H1 (cell line): ENCODE results near the gene RIN3. TPM values are rescaled to one million over a fixed set of nuclear protein-coding genes. Genes with fewer than 3 reads are reported as not detected.
"Not testable (repeated sequence)": the region's sequence is repeated elsewhere in the genome, so short reads cannot be mapped to it uniquely, and the experiment has no call there.

Source experiments
- CTCF ChIA-PET: fragments of 300-600 bp; sonication (Branson Sonifier 250); formaldehyde crosslinking; loops from one replicate; lab custom pipeline; 2021; ENCODE audit not compliant: partially characterized antibody; lab: Charles Lee
- POLR2A ChIA-PET: fragments of 300-600 bp; sonication (Branson Sonifier 250); formaldehyde crosslinking; loops from one replicate; lab custom pipeline; 2021; ENCODE audit warnings: inconsistent platforms; ENCODE audit not compliant: partially characterized antibody; lab: Charles Lee
- DNase-seq, 2 experiments: peaks; one replicate each; pipeline versions ENCODE4 v3.0.0 to v3.0.0-alpha.2; 2010 to 2022; ENCODE audit warnings: low spot score in 2 of 2, low read depth in 1 of 2, mixed read lengths in 1 of 2
- FAIRE-seq: peaks from 2 replicates; lab custom pipeline; 2011; peaks lifted over from hg19 to GRCh38; lab: Jason Lieb, UNC
- H2AFZ ChIP-seq: 2 replicates; pipeline ENCODE4 v1.8.1; 2012; ENCODE audit warnings: low read length, inconsistent platforms
- H2AK5ac ChIP-seq: 2 replicates; pipeline ENCODE4 v1.6.1; 2013; ENCODE audit warnings: low read depth, low read length
- H2BK120ac ChIP-seq: replicated peaks from 2 replicates; pipeline ENCODE3; 2013; ENCODE audit warnings: low read depth, low read length, inconsistent platforms
- H2BK12ac ChIP-seq: 2 replicates; pipeline ENCODE4 v1.6.1; 2013; ENCODE audit warnings: low read depth, low read length
- H2BK15ac ChIP-seq: 2 replicates; pipeline ENCODE4 v1.6.1; 2013; ENCODE audit warnings: low read length
- H2BK20ac ChIP-seq: 2 replicates; pipeline ENCODE4 v1.6.1; 2013; ENCODE audit warnings: low read length
- H2BK5ac ChIP-seq: 2 replicates; pipeline ENCODE4 v1.6.1; 2013; ENCODE audit warnings: low read depth, low read length
- H3K14ac ChIP-seq: 2 replicates; pipeline ENCODE4 v1.6.1; 2013; ENCODE audit warnings: inconsistent platforms; ENCODE audit not compliant: insufficient read length
- H3K18ac ChIP-seq: 2 replicates; pipeline ENCODE4 v1.6.1; 2013; ENCODE audit warnings: low read length; ENCODE audit errors: extremely low read depth
- H3K23ac ChIP-seq: 2 replicates; pipeline ENCODE4 v1.6.1; 2013; ENCODE audit warnings: inconsistent platforms; ENCODE audit not compliant: insufficient read length
- H3K23me2 ChIP-seq: 2 replicates; pipeline ENCODE4 v1.6.1; 2013; ENCODE audit warnings: low read depth, low read length
- H3K27ac ChIP-seq: 2 replicates; pipeline ENCODE4 v1.6.1; 2011; ENCODE audit warnings: low read depth, low read length, inconsistent platforms
- H3K27me3 ChIP-seq, 4 experiments: replicated peaks in 1 of 4; 1 replicate in 1 of 4; 2 replicates in 3 of 4; pipeline versions ENCODE4 v1.6.1 to v1.8.1; 2011 to 2013; ENCODE audit warnings: low read length in 3 of 4, mild to moderate bottlenecking in 3 of 4, inconsistent platforms in 2 of 4, mixed read lengths in 2 of 4, moderate library complexity in 1 of 4; ENCODE audit not compliant: control insufficient read depth in 3 of 4, insufficient read depth in 3 of 4; ENCODE audit errors: extremely low read depth in 1 of 4
- H3K36me3 ChIP-seq, 4 experiments: 2 replicates each; pipeline versions ENCODE4 v1.6.1 to v1.8.1; 2011 to 2013; ENCODE audit warnings: mild to moderate bottlenecking in 4 of 4, low read length in 3 of 4, moderate library complexity in 2 of 4, control low read depth in 1 of 4, inconsistent platforms in 1 of 4; ENCODE audit not compliant: insufficient read depth in 4 of 4, control insufficient read depth in 2 of 4
- H3K4ac ChIP-seq: replicated peaks from 2 replicates; pipeline ENCODE3; 2013; ENCODE audit warnings: low read length, low read depth, mixed read lengths, inconsistent platforms; ENCODE audit not compliant: insufficient read length
- H3K4me1 ChIP-seq, 4 experiments: replicated peaks in 1 of 4; 1 replicate in 1 of 4; 2 replicates in 3 of 4; pipeline versions ENCODE4 v1.6.1 to v1.8.1; 2011 to 2013; ENCODE audit warnings: low read length in 3 of 4, inconsistent platforms in 2 of 4, mixed read lengths in 1 of 4; ENCODE audit not compliant: insufficient read depth in 4 of 4, control insufficient read depth in 3 of 4
- H3K4me2 ChIP-seq, 2 experiments: 2 replicates each; pipeline versions ENCODE4 v1.6.1 to v1.8.1; 2011 to 2013; ENCODE audit warnings: low read depth in 2 of 2, low read length in 2 of 2, control low read depth in 1 of 2, inconsistent platforms in 1 of 2, mild to moderate bottlenecking in 1 of 2; ENCODE audit not compliant: insufficient read depth in 1 of 2
- H3K4me3 ChIP-seq, 4 experiments: fragments of 200-600, 300-600 bp in 1 of 4; sonication (generic), shearing (Covaris generic), sonication (Bioruptor Twin) in 1 of 4; 2 replicates each; pipeline versions ENCODE4 v1.5.1 to v1.8.1; 2011 to 2016; ENCODE audit warnings: low read length in 4 of 4, low read depth in 3 of 4, control low read depth in 2 of 4, inconsistent platforms in 2 of 4, mild to moderate bottlenecking in 2 of 4, mixed read lengths in 1 of 4, moderate library complexity in 1 of 4; ENCODE audit not compliant: insufficient read depth in 2 of 4; ENCODE audit errors: extremely low read depth in 1 of 4
- H3K56ac ChIP-seq: replicated peaks from 2 replicates; pipeline ENCODE3; 2013; ENCODE audit warnings: low read depth, mild to moderate bottlenecking, mixed read lengths, low read length, inconsistent platforms; ENCODE audit not compliant: insufficient read length
- H3K79me1 ChIP-seq: 2 replicates; pipeline ENCODE4 v1.6.1; 2013; ENCODE audit warnings: low read depth, low read length, control low read depth
- H3K79me2 ChIP-seq, 2 experiments: 2 replicates each; pipeline versions ENCODE4 v1.6.1 to v1.8.1; 2012 to 2013; ENCODE audit warnings: low read length in 2 of 2, mild to moderate bottlenecking in 2 of 2, inconsistent platforms in 1 of 2; ENCODE audit not compliant: insufficient read depth in 2 of 2, control insufficient read depth in 1 of 2
- H3K9ac ChIP-seq, 4 experiments: replicated peaks in 1 of 4; 1 replicate in 1 of 4; 2 replicates in 3 of 4; pipeline versions ENCODE4 v1.6.1 to v1.8.1; 2011 to 2013; ENCODE audit warnings: low read depth in 3 of 4, low read length in 3 of 4, control low read depth in 2 of 4, mild to moderate bottlenecking in 2 of 4, moderate library complexity in 2 of 4, inconsistent platforms in 1 of 4; ENCODE audit errors: extremely low read depth in 1 of 4
- H3K9me3 ChIP-seq, 2 experiments: 2 replicates each; pipeline versions ENCODE4 v1.6.1 to v1.8.1; 2012 to 2013; ENCODE audit warnings: mild to moderate bottlenecking in 2 of 2, moderate library complexity in 2 of 2, control low read depth in 1 of 2, inconsistent platforms in 1 of 2, low read depth in 1 of 2, low read length in 1 of 2, mixed read lengths in 1 of 2; ENCODE audit not compliant: insufficient read depth in 2 of 2
- H4K20me1 ChIP-seq, 2 experiments: replicated peaks in 1 of 2; 2 replicates each; pipeline versions ENCODE3 to v1.8.1; 2011 to 2013; ENCODE audit warnings: inconsistent platforms in 2 of 2, low read length in 2 of 2, mild to moderate bottlenecking in 1 of 2; ENCODE audit not compliant: insufficient read depth in 2 of 2, control insufficient read depth in 1 of 2
- H4K5ac ChIP-seq: 2 replicates; pipeline ENCODE4 v1.6.1; 2013; ENCODE audit warnings: low read length, low read depth, mixed read lengths, inconsistent platforms; ENCODE audit not compliant: insufficient read length
- H4K8ac ChIP-seq: 2 replicates; pipeline ENCODE4 v1.8.0; 2013; ENCODE audit warnings: mild to moderate bottlenecking, moderate library complexity, low read length, inconsistent platforms; ENCODE audit not compliant: insufficient read depth; ENCODE audit errors: extremely low read depth
- H4K91ac ChIP-seq: replicated peaks from 2 replicates; pipeline ENCODE3; 2013; ENCODE audit warnings: low read length, mixed read lengths, inconsistent platforms; ENCODE audit not compliant: insufficient read length
- BRCA1 ChIP-seq: IDR thresholded peaks from 2 replicates; pipeline ENCODE4 v1.6.1; 2012; ENCODE audit warnings: low read depth, low read length, improper control_type of control experiment
- CEBPB ChIP-seq: IDR thresholded peaks from 2 replicates; pipeline ENCODE4 v1.6.1; 2012; ENCODE audit warnings: low read depth, low read length
- CTBP2 ChIP-seq: IDR thresholded peaks from 2 replicates; pipeline ENCODE4 v1.7.0; 2011; ENCODE audit warnings: borderline replicate concordance, mild to moderate bottlenecking, moderate library complexity, mixed read lengths, low read length; ENCODE audit not compliant: insufficient read depth, insufficient read length
- GTF2F1 ChIP-seq: IDR thresholded peaks from 2 replicates; pipeline ENCODE4 v1.6.1; 2012; ENCODE audit warnings: low read depth, low read length, improper control_type of control experiment, borderline replicate concordance
- JUN ChIP-seq: IDR thresholded peaks from 2 replicates; pipeline ENCODE4 v1.6.1; 2011; ENCODE audit warnings: low read depth, mild to moderate bottlenecking, improper control_type of control experiment, low read length
- RAD21 ChIP-seq, 2 experiments: IDR thresholded peaks in 1 of 2; conservative IDR thresholded peaks in 1 of 2; 2 replicates each; pipeline ENCODE4 v1.6.1; 2011; ENCODE audit warnings: low read depth in 2 of 2, low read length in 2 of 2, improper control_type of control experiment in 1 of 2, inconsistent platforms in 1 of 2, mild to moderate bottlenecking in 1 of 2, moderate library complexity in 1 of 2
- SIX5 ChIP-seq: IDR thresholded peaks from 2 replicates; pipeline ENCODE4 v1.6.1; 2011; ENCODE audit warnings: mild to moderate bottlenecking, low read depth, low read length
- TBP ChIP-seq: IDR thresholded peaks from 2 replicates; pipeline ENCODE4 v1.6.1; 2011; ENCODE audit warnings: low read depth, low read length, improper control_type of control experiment
- WGBS, 2 experiments: shearing (Covaris generic) in 1 of 2; methylation state at CpG; one replicate each; pipeline versions ENCODE4 v1.1.6 to v1.1.7; 2013 to 2015; ENCODE audit warnings: low lambda C conversion rate in 2 of 2, mixed read lengths in 2 of 2, inconsistent platforms in 1 of 2, low coverage in 1 of 2, missing lambda C conversion rate in 1 of 2; ENCODE audit not compliant: insufficient replicate concordance in 2 of 2, insufficient coverage in 1 of 2, insufficient read length in 1 of 2; ENCODE audit errors: extremely low coverage in 1 of 2, missing lambda C conversion rate in 1 of 2; 5-methylcytosine and 5-hydroxymethylcytosine counted together
- polyA plus RNA-seq, 7 experiments: library from polyadenylated mRNA; depleted of rRNA in 3 of 7; stranded (reverse) in 5 of 7; unstranded in 2 of 7; fragments of >200 nt in 5 of 7; fragments of 200-250 nt in 2 of 7; gene quantifications; 1 replicate in 5 of 7; 2 replicates in 1 of 7; 4 replicates in 1 of 7; pipeline versions ENCODE4 v1.2.1 to v1.2.3, GENCODE V29; 2011 to 2013; ENCODE audit warnings: missing spikeins in 2 of 7, mixed read lengths in 2 of 7
- total RNA-seq: library from RNA; stranded (reverse); fragmentation: NEBNext Ultra II Directional; extraction: Animal tissue kit (Norgen Biotek cat#: 25700); gene quantifications from 2 replicates; pipeline ENCODE4 v1.2.1, GENCODE V29; 2021

Gene RIN3
- total and polyA plus RNA-seq, 2 of the 8 experiments (the other 6 are each of a cell fraction or from before 2014, with no cell fraction given): 0.59 to 1.5 TPM

- TF ChIP-seq GTF2F1 (no peak), SIX5 (no peak), CEBPB (no peak), BRCA1 (no peak), TBP (no peak), RAD21 (IDR thresholded peaks at IDR 0.05 in 1 of 2, conservative IDR thresholded peaks at IDR 0.05 in 1 of 2; ENCODE audit: low read depth in 2 of 2, low read length in 2 of 2) (no peak), JUN (no peak), CTBP2 (no peak)
Measured at GRCh38 chr14:92534932-92535643, 21.5 kb downstream of the RIN3 start (continued).

- H2BK12ac ChIP-seq, H2BK20ac ChIP-seq, H3K27ac ChIP-seq, H3K79me2 ChIP-seq, H2BK120ac ChIP-seq, CTCF ChIA-PET, POLR2A ChIA-PET, H2BK5ac ChIP-seq, H4K91ac ChIP-seq, H3K56ac ChIP-seq, H3K36me3 ChIP-seq, H2AFZ ChIP-seq, FAIRE-seq, H3K4me3 ChIP-seq, H4K5ac ChIP-seq, H3K4me1 ChIP-seq, H3K18ac ChIP-seq, H3K4me2 ChIP-seq, H4K20me1 ChIP-seq, H2BK15ac ChIP-seq, H3K27me3 ChIP-seq, H4K8ac ChIP-seq, H3K79me1 ChIP-seq, H2AK5ac ChIP-seq, H3K9ac ChIP-seq, H3K23me2 ChIP-seq, H3K4ac ChIP-seq, H3K9me3 ChIP-seq, H3K14ac ChIP-seq, DNase-seq, H3K23ac ChIP-seq: not testable (repeated sequence)
- 89% methylated on average over 8 of the region's 8 CpGs; no CpG with 5 or more reads in 1 of the 2 experiments for WGBS, 2 experiments
Measured at GRCh38 chr14:92536231-92536630, 22.6 kb downstream of the RIN3 start.
